Uterus (tissue), 2 donors: ENCODE data around the gene MTX3.

ENCODE experiments used
- POLR2A ChIP-seq, 2 donors: fragments of 450-650 bp; IDR thresholded peaks; one replicate each; pipeline ENCODE4 v1.6.1; 2016; ENCODE audit warnings: antibody characterized with exemption in 2 of 2, mild to moderate bottlenecking in 1 of 2, moderate library complexity in 1 of 2
- TF ChIP-seq, protein P1 (sequence below), 4 experiments: fragments of 200-600 bp in 2 of 4; fragments of 450-650 bp in 2 of 4; sonication (generic) in 2 of 4; IDR thresholded peaks; one replicate each; pipeline ENCODE4 v1.5.1; 2016 to 2019; ENCODE audit warnings: antibody characterized with exemption in 4 of 4, mild to moderate bottlenecking in 2 of 4, moderate library complexity in 1 of 4

DNA sequence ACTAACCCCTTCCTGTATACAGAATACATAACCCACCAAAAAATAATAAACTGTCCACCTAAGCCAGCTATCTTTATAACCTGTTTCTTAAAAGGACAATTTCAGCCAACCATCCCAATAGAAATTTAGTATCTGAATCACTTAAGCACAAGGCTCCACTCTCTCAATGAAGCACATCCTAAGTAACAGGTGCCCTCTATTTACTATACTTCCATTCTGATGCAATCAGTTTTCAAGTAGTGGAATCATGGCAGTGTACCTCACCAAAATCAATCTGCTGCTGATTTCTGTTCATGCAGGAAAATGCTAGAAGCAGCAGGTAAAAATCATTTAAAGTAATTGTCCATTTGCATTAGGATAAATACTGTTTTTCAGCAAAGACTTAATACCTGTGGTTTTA, 4.8 kb downstream of the MTX3 start:
- TF ChIP-seq, protein P1, sequence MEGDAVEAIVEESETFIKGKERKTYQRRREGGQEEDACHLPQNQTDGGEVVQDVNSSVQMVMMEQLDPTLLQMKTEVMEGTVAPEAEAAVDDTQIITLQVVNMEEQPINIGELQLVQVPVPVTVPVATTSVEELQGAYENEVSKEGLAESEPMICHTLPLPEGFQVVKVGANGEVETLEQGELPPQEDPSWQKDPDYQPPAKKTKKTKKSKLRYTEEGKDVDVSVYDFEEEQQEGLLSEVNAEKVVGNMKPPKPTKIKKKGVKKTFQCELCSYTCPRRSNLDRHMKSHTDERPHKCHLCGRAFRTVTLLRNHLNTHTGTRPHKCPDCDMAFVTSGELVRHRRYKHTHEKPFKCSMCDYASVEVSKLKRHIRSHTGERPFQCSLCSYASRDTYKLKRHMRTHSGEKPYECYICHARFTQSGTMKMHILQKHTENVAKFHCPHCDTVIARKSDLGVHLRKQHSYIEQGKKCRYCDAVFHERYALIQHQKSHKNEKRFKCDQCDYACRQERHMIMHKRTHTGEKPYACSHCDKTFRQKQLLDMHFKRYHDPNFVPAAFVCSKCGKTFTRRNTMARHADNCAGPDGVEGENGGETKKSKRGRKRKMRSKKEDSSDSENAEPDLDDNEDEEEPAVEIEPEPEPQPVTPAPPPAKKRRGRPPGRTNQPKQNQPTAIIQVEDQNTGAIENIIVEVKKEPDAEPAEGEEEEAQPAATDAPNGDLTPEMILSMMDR (IDR thresholded peaks at IDR 0.05): no peak
- TF ChIP-seq POLR2A (IDR thresholded peaks at IDR 0.05): no peak
